ENCODE results near the gene TTC31. TPM values are rescaled to one million over a fixed set of nuclear protein-coding genes. Genes with fewer than 3 reads are reported as not detected.

Gene TTC31
- total RNA-seq, 1 experiment from 2014 or later: 38.7 TPM

DNA sequence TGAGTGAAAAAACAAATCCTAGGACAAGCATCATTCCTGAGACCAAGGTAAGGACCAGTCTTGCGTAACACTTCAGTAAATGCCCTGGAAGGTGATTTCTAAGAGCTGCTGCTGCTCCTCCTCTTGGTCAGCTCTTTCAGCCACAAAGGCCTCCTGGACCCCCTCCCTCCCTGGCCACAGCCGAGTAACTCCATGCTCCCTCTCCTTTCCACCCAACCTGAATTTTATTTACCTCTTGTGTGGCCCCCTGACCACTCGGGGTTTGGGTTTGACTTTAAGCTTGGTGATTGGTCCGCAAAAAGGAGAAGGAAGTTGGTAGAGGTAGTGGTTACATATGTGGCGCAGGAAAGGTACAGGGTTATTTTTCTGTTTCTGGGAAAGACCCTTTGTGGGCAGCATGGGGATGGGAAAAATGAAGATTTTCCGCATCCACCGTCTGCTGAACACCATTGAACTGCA, 56.0 kb downstream of the TTC31 start:
- no peaks in the 10 kb centered on the region for H3K4me1 ChIP-seq (ENCODE audit: control insufficient read depth, insufficient read depth, low read length)
- H3K27me3 ChIP-seq (ENCODE audit: control insufficient read depth, insufficient read depth, low read length): no peaks in the 10 kb centered on the region; the same call in 1 of the 2 replicates
- no peak for ATAC-seq
- in situ Hi-C loops (cut with HindIII; ENCODE audit: low pct_unique_long_range_greater_than_20kb, low sequenced_read_pairs) (no loop called here), intact Hi-C loops (cut with micrococcal nuclease; ENCODE audit: unreplicated experiment) (no loop called here)
- H3K9me3 ChIP-seq (ENCODE audit: control insufficient read depth, insufficient read depth, low read depth, low read length): no peaks in the 10 kb centered on the region
- no peak overlapping the region for H3K4me3 ChIP-seq (ENCODE audit: low read depth in 2 of 2, low read length in 2 of 2)
- CTCF ChIA-PET: no interaction called here
- TF ChIP-seq SIN3A (IDR thresholded peaks at IDR 0.05; ENCODE audit: borderline replicate concordance, insufficient read depth, low read depth, low read length) (no peak), POLR2AphosphoS5 (IDR thresholded peaks at IDR 0.05; ENCODE audit: low read depth, low read length) (no peak)
- POLR2A ChIA-PET: interaction anchor here (0.6 kb wide), 1 partner anchor 37 kb away, joined by 3 read pairs; no protein-coding TSS in a partner anchor
- DNase-seq (ENCODE audit: low read depth, low spot score): no peak
- H3K27ac ChIP-seq (ENCODE audit: low read length): no peak overlapping the region
- no peaks in the 10 kb centered on the region for H3K36me3 ChIP-seq (ENCODE audit: control insufficient read depth, insufficient read depth, low read length)
- BruUV-seq (replicated peaks): no TSS peak

DNA sequence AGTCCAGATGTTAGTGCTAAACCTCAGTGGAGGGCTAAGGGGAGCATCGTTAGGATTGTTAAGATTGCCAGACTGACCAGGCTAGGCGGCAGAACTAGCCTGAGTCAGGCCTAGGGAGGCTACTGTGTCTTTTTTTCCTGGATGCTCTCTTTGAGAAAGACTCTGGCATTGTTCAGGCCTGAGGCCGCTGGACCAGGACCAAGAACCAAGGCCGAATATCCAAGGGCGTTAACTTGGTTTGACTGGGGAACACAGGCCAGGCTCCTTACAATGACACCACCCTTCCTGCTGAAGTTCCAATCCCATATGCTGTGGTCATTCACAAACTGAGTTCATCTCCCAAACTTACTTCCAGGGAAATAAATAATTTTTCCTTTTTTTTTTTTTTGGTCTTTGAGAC, 57.4 kb downstream of the TTC31 start:
- intact Hi-C loops (cut with micrococcal nuclease; ENCODE audit: unreplicated experiment) (no loop called here), in situ Hi-C loops (cut with HindIII; ENCODE audit: low pct_unique_long_range_greater_than_20kb, low sequenced_read_pairs) (no loop called here)
- no TSS peak for BruUV-seq (replicated peaks)
- DNase-seq (ENCODE audit: low read depth, low spot score): no peak
- H3K9me3 ChIP-seq (ENCODE audit: control insufficient read depth, insufficient read depth, low read depth, low read length): no peaks in the 10 kb centered on the region
- no peak for ATAC-seq
- no peaks in the 10 kb centered on the region for H3K4me1 ChIP-seq (ENCODE audit: control insufficient read depth, insufficient read depth, low read length)
- no peaks in the 10 kb centered on the region for H3K36me3 ChIP-seq (ENCODE audit: control insufficient read depth, insufficient read depth, low read length)
- no peak overlapping the region for H3K27ac ChIP-seq (ENCODE audit: low read length)
- TF ChIP-seq POLR2AphosphoS5 (IDR thresholded peaks at IDR 0.05; ENCODE audit: low read depth, low read length) (no peak), SIN3A (IDR thresholded peaks at IDR 0.05; ENCODE audit: borderline replicate concordance, insufficient read depth, low read depth, low read length) (no peak)
- H3K27me3 ChIP-seq (ENCODE audit: control insufficient read depth, insufficient read depth, low read length): no peaks in the 10 kb centered on the region; the same call in 1 of the 2 replicates
- POLR2A ChIA-PET: no interaction called here
- no peak overlapping the region for H3K4me3 ChIP-seq (ENCODE audit: low read depth in 2 of 2, low read length in 2 of 2)
- CTCF ChIA-PET: no interaction called here

DNA sequence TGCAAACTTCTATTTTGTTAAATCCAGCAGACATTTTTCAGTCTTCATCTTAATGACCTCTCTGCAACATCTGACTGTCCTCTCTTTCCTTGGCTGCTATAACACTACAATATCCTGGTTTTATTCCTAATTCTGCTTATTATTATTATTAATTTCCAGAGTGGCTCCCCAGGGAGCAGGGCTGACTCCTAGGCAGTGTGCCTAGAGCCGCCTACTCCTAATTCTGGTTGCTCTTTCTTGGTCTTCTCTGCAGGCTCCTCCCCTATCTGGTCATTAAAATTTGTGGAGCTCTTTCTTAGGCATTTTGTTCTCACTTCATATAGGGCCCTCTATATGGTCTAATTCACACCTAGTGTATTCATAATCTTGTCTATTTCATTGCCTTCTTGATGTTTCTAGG, 60.1 kb downstream of the TTC31 start:
- intact Hi-C loops (cut with micrococcal nuclease; ENCODE audit: unreplicated experiment): no loop called here
- TF ChIP-seq TCF7L2 (IDR thresholded peaks at IDR 0.05; ENCODE audit: low read depth, low read length) (no peak), POLR2AphosphoS5 (IDR thresholded peaks at IDR 0.05; ENCODE audit: low read depth, low read length) (no peak)
- TF ChIP-seq, protein P1, sequence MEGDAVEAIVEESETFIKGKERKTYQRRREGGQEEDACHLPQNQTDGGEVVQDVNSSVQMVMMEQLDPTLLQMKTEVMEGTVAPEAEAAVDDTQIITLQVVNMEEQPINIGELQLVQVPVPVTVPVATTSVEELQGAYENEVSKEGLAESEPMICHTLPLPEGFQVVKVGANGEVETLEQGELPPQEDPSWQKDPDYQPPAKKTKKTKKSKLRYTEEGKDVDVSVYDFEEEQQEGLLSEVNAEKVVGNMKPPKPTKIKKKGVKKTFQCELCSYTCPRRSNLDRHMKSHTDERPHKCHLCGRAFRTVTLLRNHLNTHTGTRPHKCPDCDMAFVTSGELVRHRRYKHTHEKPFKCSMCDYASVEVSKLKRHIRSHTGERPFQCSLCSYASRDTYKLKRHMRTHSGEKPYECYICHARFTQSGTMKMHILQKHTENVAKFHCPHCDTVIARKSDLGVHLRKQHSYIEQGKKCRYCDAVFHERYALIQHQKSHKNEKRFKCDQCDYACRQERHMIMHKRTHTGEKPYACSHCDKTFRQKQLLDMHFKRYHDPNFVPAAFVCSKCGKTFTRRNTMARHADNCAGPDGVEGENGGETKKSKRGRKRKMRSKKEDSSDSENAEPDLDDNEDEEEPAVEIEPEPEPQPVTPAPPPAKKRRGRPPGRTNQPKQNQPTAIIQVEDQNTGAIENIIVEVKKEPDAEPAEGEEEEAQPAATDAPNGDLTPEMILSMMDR (IDR thresholded peaks at IDR 0.05): no peak
- 0 out of 2 replicates have a peak, but pooled peaks cover under 1% of the 10 kb centered on the region for H3K4me1 ChIP-seq (ENCODE audit: control insufficient read depth, insufficient read depth, low read length)
- no TSS peak for BruUV-seq (replicated peaks)
- DNase-seq (ENCODE audit: low read depth, low spot score) (no peak), ATAC-seq (no peak)
- ChIA-PET CTCF (interaction anchor here (0.7 kb wide), 1 partner anchor 794 kb away, joined by 6 read pairs; no protein-coding TSS in a partner anchor), POLR2A (no interaction called here)
- H3K27me3 ChIP-seq (ENCODE audit: control insufficient read depth, insufficient read depth, low read length): no peaks in the 10 kb centered on the region; the same call in 1 of the 2 replicates
- no peaks in the 10 kb centered on the region for H3K9me3 ChIP-seq (ENCODE audit: control insufficient read depth, insufficient read depth, low read depth, low read length)
- H3K4me3 ChIP-seq (ENCODE audit: low read depth in 2 of 2, low read length in 2 of 2): no peak overlapping the region
- no peak overlapping the region for H3K27ac ChIP-seq (ENCODE audit: low read length)
- H3K36me3 ChIP-seq (ENCODE audit: control insufficient read depth, insufficient read depth, low read length): no peaks in the 10 kb centered on the region
- in situ Hi-C loops (cut with HindIII; ENCODE audit: low pct_unique_long_range_greater_than_20kb, low sequenced_read_pairs): no loop called here

Other genes with a start within 250 kb of the TTC31 start
- 1.2 TPM for gene SLC4A5, start 139.7 kb upstream of the TTC31 start, total RNA-seq (2021; ENCODE audit: unreplicated experiment)
- gene DCTN1, start 102.8 kb upstream of the TTC31 start, total RNA-seq (2021; ENCODE audit: unreplicated experiment): 190 TPM
- gene C2orf81, start 61.5 kb upstream of the TTC31 start, total RNA-seq (2021; ENCODE audit: unreplicated experiment): 3.9 TPM
- 27.7 TPM for gene WDR54, start 61.4 kb upstream of the TTC31 start, total RNA-seq (2021; ENCODE audit: unreplicated experiment)
- gene RTKN, start 41.1 kb upstream of the TTC31 start, total RNA-seq (2021; ENCODE audit: unreplicated experiment): 83.1 TPM
- 26.5 TPM for gene INO80B, start 28.0 kb upstream of the TTC31 start, total RNA-seq (2021; ENCODE audit: unreplicated experiment)
- 67.6 TPM for gene WBP1, start 24.6 kb upstream of the TTC31 start, total RNA-seq (2021; ENCODE audit: unreplicated experiment)
- 79.5 TPM for gene MOGS, start 17.7 kb upstream of the TTC31 start, total RNA-seq (2021; ENCODE audit: unreplicated experiment)
- gene MRPL53, start 10.4 kb upstream of the TTC31 start, total RNA-seq (2021; ENCODE audit: unreplicated experiment): 98.1 TPM
- gene CCDC142, start 83 bp upstream of the TTC31 start, total RNA-seq (2021; ENCODE audit: unreplicated experiment): 24.2 TPM
- gene LBX2, start 16.5 kb downstream of the TTC31 start, total RNA-seq (2021; ENCODE audit: unreplicated experiment): 9.6 TPM
- gene PCGF1, start 24.6 kb downstream of the TTC31 start, total RNA-seq (2021; ENCODE audit: unreplicated experiment): 36.8 TPM
- gene TLX2, start 31.4 kb downstream of the TTC31 start, total RNA-seq (2021; ENCODE audit: unreplicated experiment): not detected
- 0.41 TPM for gene DQX1, start 43.1 kb downstream of the TTC31 start, total RNA-seq (2021; ENCODE audit: unreplicated experiment)
- 142 TPM for gene AUP1, start 46.6 kb downstream of the TTC31 start, total RNA-seq (2021; ENCODE audit: unreplicated experiment)
- 21.2 TPM for gene HTRA2, start 46.9 kb downstream of the TTC31 start, total RNA-seq (2021; ENCODE audit: unreplicated experiment)
- 1.0 TPM for gene LOXL3, start 70.9 kb downstream of the TTC31 start, total RNA-seq (2021; ENCODE audit: unreplicated experiment)
- gene DOK1, start 71.6 kb downstream of the TTC31 start, total RNA-seq (2021; ENCODE audit: unreplicated experiment): 6.2 TPM
- not detected for gene M1AP, start 165.2 kb downstream of the TTC31 start, total RNA-seq (2021; ENCODE audit: unreplicated experiment)
- gene SEMA4F, start 171.2 kb downstream of the TTC31 start, total RNA-seq (2021; ENCODE audit: unreplicated experiment): 13.3 TPM

Measured in Panc1 (cell line).